ENCODE data around the gene LOC128125822.

Gene LOC128125822

DNA sequence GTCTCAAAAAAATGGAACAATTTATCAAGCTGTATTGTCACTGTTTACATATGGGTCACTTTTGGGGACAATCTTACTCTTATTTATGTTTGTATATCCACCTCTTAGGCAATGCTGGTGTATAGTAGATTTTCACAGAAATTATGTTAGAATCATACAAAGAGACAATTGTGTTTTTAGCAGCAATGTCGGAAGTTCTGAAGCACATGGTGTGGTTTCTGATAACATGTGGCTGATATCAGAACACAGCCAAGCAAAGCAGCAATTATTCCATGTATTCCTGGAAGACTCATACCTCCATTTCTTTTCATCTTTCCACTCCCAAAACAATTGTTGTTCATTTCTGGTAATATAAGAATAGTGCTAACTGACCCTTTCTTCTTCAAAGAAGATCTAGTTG is 17.5 kb upstream of the LOC128125822 start:
- FAIRE-seq (no peak), DNase-seq (ENCODE audit: insufficient read length, low spot score) (no peak)

GRCh38 chr6:63556369-63556768 is 15.9 kb upstream of the LOC128125822 start:
- FAIRE-seq: no peak

GRCh38 chr6:63558278-63558677 is 14.0 kb upstream of the LOC128125822 start:
- FAIRE-seq: peak; percentile 42
- no peak for DNase-seq (ENCODE audit: insufficient read length, low spot score)

More at GRCh38 chr6:63556369-63556768, 15.9 kb upstream of the LOC128125822 start:
- DNase-seq (ENCODE audit: insufficient read length, low spot score): no peak

- DNase-seq (ENCODE audit: insufficient read length, low spot score) (no peak), FAIRE-seq (no peak)
Observed at GRCh38 chr6:63560801-63561287, 11.4 kb upstream of the LOC128125822 start.

GRCh38 chr6:63561288-63561687 is 11.0 kb upstream of the LOC128125822 start:
- FAIRE-seq (no peak), DNase-seq (ENCODE audit: insufficient read length, low spot score) (no peak)

- FAIRE-seq: no peak
- DNase-seq (ENCODE audit: insufficient read length, low spot score): no peak
Observed at GRCh38 chr6:63563235-63563634, 9.0 kb upstream of the LOC128125822 start.

GRCh38 chr6:63565058-63565726 is 7.1 kb upstream of the LOC128125822 start:
- FAIRE-seq (no peak), DNase-seq (ENCODE audit: insufficient read length, low spot score) (no peak)

DNA sequence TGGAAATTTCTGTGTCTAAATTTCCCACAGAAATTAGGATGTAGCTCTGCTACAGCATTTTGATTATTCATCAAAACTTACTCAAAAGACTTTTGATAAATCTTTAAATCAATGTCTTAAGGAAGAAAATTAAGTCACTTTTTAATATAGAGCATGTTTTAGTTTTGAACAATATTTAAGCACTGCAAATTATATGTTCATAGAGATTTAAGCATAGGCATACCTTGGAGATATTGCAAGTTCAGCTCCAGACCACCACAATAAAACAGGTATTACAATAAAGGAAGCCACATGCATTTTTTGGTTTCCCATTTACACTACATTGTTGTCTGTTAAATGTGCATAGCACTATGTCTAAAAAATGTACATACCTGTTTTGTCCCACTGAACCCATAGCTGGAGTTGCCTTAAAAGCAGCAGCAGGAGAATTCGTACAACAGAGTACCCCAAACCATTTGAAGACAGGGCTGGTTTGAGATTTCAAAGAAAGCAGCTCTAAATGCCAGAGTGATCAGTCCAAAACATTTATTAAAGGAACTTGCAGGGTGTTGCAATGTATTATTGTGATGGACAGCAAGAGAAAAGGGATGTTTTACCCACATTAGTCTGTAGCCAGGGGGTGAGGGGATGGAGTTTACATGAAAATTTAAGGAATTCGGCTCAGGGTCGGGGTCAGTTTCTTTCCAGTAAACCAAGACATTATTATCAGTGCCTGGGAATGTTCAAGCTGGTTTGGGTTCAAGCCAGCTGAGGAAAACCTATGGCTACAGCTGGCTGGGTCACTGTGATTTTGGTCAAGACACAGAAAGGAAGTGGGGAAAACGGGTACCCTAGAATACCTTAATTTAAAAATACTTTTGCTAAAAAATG is 6.3 kb upstream of the LOC128125822 start:
- FAIRE-seq: no peak

GRCh38 chr6:63567966-63568365 is 4.3 kb upstream of the LOC128125822 start:
- FAIRE-seq (peak; percentile 77), DNase-seq (ENCODE audit: insufficient read length, low spot score) (no peak)

More for the DNA sequence above, 6.3 kb upstream of the LOC128125822 start:
- no peak for DNase-seq (ENCODE audit: insufficient read length, low spot score)

- no peak for DNase-seq (ENCODE audit: insufficient read length, low spot score)
- peak; percentile 81 for FAIRE-seq
Observed at GRCh38 chr6:63571361-63572043, 778 bp upstream of the LOC128125822 start.

- no peak for DNase-seq (ENCODE audit: insufficient read length, low spot score)
- FAIRE-seq: no peak
Observed at GRCh38 chr6:63572747-63573075, 431 bp downstream of the LOC128125822 start.

DNA sequence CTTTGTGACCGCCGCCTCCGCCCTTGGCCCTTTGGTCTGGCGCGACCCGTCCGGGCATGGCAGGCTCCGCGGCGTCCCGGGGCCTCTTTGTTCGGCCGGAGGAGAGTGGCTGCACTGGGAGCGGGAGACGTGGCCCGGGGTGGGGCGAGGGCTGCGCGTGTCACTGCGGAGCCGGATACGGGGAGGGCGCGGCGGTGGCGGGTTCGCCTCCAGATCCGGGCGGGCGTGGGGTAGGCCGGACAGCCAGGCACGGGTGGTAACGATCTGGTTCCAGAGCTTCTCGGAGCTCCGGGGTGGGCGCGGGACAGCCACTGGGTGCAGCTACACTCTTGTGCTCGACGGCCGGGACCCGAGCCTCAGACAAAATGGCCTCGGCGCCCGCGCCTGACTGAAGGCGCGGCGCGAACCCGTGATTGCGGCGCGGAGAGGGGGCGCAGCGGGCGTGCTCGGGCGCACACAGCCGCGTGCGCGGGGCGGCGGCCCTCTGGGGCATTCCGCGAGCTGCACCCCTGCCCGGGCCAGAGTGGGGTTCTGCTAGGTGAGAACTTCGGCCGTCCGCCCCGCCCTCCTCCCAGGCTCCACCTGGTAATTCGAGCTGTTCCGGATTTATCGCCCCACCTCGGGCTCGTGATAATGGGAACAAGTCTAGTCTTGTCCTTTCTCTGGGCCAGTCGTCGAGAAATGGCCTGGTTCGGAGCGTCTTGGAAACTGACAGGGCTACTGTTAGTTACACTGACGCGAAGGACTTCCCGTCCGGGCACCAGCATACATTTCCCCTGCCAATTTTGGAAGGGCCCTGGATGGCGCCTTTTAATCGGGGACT is 1.0 kb downstream of the LOC128125822 start:
- DNase-seq (ENCODE audit: insufficient read length, low spot score) (no peak), FAIRE-seq (peak; percentile 79)

DNA sequence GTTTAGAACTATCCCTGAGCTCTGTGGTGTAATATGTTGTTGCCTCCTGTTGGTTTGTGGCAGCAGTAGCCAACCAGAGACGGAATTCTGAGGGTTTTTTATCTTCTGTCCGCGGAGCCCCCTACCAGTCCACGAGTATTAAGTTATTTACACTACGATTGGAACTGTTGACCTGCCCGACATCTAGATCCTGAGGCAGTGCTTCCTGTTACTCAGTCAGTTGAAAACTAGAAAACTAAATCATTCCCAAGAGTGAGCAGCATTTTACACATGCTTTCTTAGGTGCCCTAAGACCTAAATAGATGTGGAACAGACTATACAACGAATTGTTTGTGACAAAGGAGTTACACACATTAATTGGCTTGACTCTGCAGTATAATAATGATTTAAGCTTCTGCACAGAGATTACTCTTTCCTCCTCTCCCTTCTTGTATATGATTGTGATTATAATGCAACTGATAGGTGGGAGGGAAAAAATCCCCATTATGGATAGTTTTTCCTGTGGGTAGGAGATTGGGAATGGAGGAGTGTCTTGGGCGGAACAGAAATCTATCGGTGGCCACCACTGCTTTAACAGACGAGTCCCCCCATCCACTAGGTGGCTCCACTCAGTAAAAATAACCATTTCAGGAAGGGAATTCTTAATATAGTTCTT is 1.7 kb downstream of the LOC128125822 start:
- FAIRE-seq (peak; percentile 80), DNase-seq (ENCODE audit: insufficient read length, low spot score) (no peak)

GRCh38 chr6:63574554-63574900 is 2.2 kb downstream of the LOC128125822 start:
- FAIRE-seq: no peak
- no peak for DNase-seq (ENCODE audit: insufficient read length, low spot score)

DNA sequence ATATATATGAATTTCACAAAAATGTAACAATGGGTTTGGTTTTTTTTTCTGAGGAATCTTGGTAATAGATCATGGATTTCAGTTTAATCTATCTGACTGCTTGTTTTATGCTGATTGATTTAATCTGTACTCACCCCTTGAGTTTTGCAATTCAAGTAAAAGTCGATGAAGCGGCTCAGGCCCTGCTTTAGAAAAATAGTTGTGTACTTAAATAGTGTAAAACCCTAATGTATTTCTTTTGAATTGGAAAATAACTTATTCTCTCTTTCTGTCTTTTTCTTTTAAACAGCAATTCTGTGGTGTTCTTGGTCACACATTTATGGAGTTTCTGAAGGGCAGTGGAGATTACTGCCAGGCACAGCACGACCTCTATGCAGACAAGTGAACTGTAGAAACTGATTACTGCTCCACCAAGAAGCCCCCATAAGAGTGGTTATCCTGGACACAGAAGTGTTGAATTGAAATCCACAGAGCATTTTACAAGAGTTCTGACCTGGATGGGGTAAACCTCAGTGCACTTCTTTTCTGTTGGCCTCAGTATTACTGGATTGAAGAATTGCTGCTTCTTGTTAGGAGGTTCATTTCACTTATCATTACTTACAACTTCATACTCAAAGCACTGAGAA is 4.0 kb downstream of the LOC128125822 start:
- FAIRE-seq: no peak
- DNase-seq (ENCODE audit: insufficient read length, low spot score): no peak

- FAIRE-seq (no peak), DNase-seq (ENCODE audit: insufficient read length, low spot score) (no peak)
Observed at GRCh38 chr6:63576985-63577712, 4.9 kb downstream of the LOC128125822 start.

DNA sequence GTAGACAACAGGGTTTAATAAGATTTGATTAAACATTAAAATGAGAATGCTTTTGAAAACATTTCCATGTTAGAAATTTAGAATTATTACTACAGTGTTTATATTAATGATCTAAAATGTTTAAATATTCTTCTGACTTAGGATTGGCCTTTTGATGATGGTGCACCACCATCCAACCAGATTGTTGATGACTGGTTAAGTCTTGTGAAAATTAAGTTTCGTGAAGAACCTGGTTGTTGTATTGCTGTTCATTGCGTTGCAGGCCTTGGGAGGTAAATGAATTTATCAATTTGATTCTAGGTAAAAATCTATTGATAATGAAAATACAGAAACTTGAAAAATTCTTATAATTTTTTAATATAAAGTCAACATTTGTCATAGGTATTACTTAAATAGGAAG is 6.5 kb downstream of the LOC128125822 start:
- FAIRE-seq (no peak), DNase-seq (ENCODE audit: insufficient read length, low spot score) (no peak)

- DNase-seq (ENCODE audit: insufficient read length, low spot score): no peak
- FAIRE-seq: no peak
Observed at GRCh38 chr6:63579937-63580703, 7.8 kb downstream of the LOC128125822 start.

DNA sequence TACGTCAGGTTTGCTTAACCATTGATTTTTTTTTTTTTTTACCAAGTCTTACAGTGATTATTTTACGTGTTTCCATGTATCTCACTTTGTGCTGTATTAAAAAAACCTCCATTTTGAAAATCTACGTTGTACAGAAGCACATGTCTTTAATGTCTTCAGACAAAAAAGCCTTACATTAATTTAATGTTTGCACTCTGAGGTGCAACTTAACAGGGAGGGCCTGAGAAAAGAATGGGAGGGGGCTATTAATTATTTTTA is 8.4 kb downstream of the LOC128125822 start:
- FAIRE-seq: no peak
- no peak for DNase-seq (ENCODE audit: insufficient read length, low spot score)
